ENCODE measurements around the gene MSMO1. TPM values are rescaled to one million over a fixed set of nuclear protein-coding genes. Genes with fewer than 3 reads are reported as not detected.

The MSMO1 gene
- total RNA-seq = 264 and 362 TPM in 2 replicates

DNA sequence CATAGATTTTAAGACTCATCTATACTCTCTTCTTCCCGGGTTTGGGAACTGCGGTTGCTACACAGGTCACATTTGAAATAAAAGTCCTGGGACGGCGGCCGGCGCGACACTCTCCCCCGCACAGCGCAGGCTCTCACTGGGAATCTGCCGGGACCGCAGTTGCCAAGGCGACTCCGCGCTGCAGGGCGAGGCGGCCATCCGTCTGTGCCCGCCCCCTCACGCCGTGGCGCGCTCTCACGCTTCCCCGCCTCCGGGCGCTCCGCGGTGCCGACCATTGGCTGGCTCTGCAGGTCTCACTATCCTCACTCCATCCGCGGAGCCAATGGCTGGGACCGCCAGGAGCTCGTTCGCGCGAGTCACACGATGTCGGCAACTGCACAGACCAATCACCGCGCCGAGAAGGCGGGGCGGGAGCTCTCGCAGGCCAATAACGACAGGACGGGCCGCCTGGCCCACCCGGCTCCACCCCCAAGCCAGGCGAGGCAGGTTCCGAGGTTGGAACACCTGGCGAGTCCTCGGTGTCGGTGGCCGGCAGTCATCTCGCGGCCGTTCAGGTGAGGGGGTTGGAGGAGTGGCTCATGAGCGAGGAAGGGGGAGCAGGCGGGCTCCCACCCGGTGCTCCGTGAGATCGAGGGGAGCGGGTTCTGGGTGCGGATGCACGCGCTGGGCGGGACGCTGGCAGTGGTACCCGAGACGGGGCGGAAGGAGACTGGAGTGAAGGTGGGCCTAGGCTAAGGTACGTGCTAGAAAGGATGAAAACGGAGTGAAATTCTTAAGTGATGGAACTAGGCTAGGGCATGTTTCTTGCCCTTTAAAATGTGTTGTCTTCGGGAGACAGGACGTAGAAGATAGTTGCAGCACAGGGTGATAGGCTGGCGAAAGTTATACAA is at the start of gene MSMO1:
Gene MSMO1, plus strand, starts transcription at position 459 of the 890 bp plus-strand sequence. CDS start 5,702 bp downstream, outside the sequence.

DNA sequence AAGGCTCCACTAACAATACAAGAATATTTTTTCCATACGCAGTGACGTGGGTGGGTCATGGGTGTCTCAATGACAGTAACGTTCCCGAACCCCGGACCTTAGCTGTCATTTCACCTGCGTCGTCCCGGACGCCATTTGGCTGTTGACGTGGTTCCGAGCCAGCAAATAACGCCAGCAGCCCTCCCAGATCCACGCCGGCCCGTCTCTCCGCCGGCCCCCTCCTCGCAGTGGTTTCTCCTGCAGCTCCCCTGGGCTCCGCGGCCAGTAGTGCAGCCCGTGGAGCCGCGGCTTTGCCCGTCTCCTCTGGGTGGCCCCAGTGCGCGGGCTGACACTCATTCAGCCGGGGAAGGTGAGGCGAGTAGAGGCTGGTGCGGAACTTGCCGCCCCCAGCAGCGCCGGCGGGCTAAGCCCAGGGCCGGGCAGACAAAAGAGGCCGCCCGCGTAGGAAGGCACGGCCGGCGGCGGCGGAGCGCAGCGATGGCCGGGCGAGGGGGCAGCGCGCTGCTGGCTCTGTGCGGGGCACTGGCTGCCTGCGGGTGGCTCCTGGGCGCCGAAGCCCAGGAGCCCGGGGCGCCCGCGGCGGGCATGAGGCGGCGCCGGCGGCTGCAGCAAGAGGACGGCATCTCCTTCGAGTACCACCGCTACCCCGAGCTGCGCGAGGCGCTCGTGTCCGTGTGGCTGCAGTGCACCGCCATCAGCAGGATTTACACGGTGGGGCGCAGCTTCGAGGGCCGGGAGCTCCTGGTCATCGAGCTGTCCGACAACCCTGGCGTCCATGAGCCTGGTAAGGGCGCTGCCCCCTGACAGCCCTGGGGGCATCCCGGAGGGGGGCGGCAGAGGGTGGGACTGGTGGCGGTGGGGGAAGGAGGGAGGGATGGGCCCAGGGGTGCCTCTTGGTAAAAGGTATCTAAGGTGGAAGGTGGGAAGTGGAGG is 51.5 kb downstream of the MSMO1 start, which contains the start of gene CPE:
Gene CPE, plus strand, starts transcription at position 264 of the 933 bp plus-strand sequence. Its CDS starts 214 bp downstream, at position 478.

Small RNAs within 50 kb of the gene (small RNA-seq; reads per million reads assigned to genes)
- not detected for gene MIR578 (ENCODE audit: low replicate concordance)

Other genes with a start within 250 kb of the MSMO1 start
- gene TMEM192, start 214.8 kb upstream of the MSMO1 start, total RNA-seq = 12.0 and 15.1 TPM in 2 replicates
- gene KLHL2, start 120.1 kb upstream of the MSMO1 start, total RNA-seq = 18.3 and 20.1 TPM in 2 replicates
- gene CPE, start 51.3 kb downstream of the MSMO1 start, total RNA-seq = 0.44 and 2.3 TPM in 2 replicates

Measured in placental pericyte (primary cell).